DOHH2 (cell line): ENCODE data around the gene STK32B.

Experiments
- H3F3A ChIP-seq: fragments of 200-600 bp; sonication (generic), shearing (Covaris generic); 2 replicates; pipeline ENCODE4 v1.6.0; 2016; ENCODE audit warnings: antibody characterized with exemption, mild to moderate bottlenecking; ENCODE audit not compliant: control insufficient read depth, insufficient read depth
- H3K27ac ChIP-seq: fragments of 200-600 bp; sonication (generic); 2 replicates; pipeline ENCODE4 v1.5.1; 2014; ENCODE audit warnings: low read depth, mild to moderate bottlenecking, low read length, moderate library complexity
- H3K27me3 ChIP-seq: fragments of 200-600 bp; sonication (generic); 2 replicates; pipeline ENCODE4 v1.6.1; 2014; ENCODE audit warnings: mild to moderate bottlenecking, low read length, mixed read lengths; ENCODE audit not compliant: control insufficient read depth
- H3K36me3 ChIP-seq: fragments of 200-600 bp; sonication (generic); 2 replicates; pipeline ENCODE4 v1.6.1; 2014; ENCODE audit warnings: mild to moderate bottlenecking, low read length, moderate library complexity, mixed read lengths; ENCODE audit not compliant: control insufficient read depth
- H3K4me1 ChIP-seq: fragments of 200-600 bp; sonication (generic); 2 replicates; pipeline ENCODE4 v1.6.1; 2014; ENCODE audit warnings: mild to moderate bottlenecking, low read length, mixed read lengths; ENCODE audit not compliant: control insufficient read depth
- H3K4me2 ChIP-seq: fragments of 200-600 bp; sonication (generic); 2 replicates; pipeline ENCODE4 v1.6.0; 2014; ENCODE audit warnings: mild to moderate bottlenecking, low read length, moderate library complexity
- H3K4me3 ChIP-seq: fragments of 200-600 bp; sonication (generic); 2 replicates; pipeline ENCODE4 v1.5.1; 2014; ENCODE audit warnings: mild to moderate bottlenecking, low read length, mixed read lengths
- H3K79me2 ChIP-seq: fragments of 200-600 bp; sonication (generic); 2 replicates; pipeline ENCODE4 v1.6.1; 2014; ENCODE audit warnings: mild to moderate bottlenecking, low read length, mixed read lengths; ENCODE audit not compliant: control insufficient read depth
- H3K9me2 ChIP-seq: fragments of 200-600 bp; sonication (generic); replicated peaks from 2 replicates; pipeline ENCODE4 v1.6.1; 2014; ENCODE audit warnings: mild to moderate bottlenecking, low read length, mixed read lengths; ENCODE audit not compliant: control insufficient read depth
- H3K9me3 ChIP-seq: fragments of 200-600 bp; sonication (generic); 2 replicates; pipeline ENCODE4 v1.6.1; 2014; ENCODE audit warnings: antibody characterized with exemption, low read length, mixed read lengths; ENCODE audit not compliant: control insufficient read depth, insufficient read depth
- H4K20me1 ChIP-seq: fragments of 200-600 bp; sonication (generic); 2 replicates; pipeline ENCODE4 v1.6.0; 2014; ENCODE audit warnings: low read depth, mild to moderate bottlenecking, antibody characterized with exemption, low read length, moderate library complexity; ENCODE audit not compliant: control insufficient read depth, insufficient read depth
- EZH2phosphoT487 ChIP-seq: fragments of 200-600 bp; sonication (generic); IDR thresholded peaks from 2 replicates; pipeline ENCODE4 v1.6.1; 2017; ENCODE audit warnings: borderline replicate concordance, mild to moderate bottlenecking, antibody characterized with exemption, low read length, moderate library complexity, mixed read lengths
- TF ChIP-seq, protein P1 (sequence below): fragments of 200-600 bp; sonication (generic); IDR thresholded peaks from one replicate; pipeline ENCODE4 v1.5.1; 2014; ENCODE audit warnings: antibody characterized with exemption, mild to moderate bottlenecking, low read depth, low read length; ENCODE audit not compliant: poor library complexity, severe bottlenecking

STK32B gene

DNA sequence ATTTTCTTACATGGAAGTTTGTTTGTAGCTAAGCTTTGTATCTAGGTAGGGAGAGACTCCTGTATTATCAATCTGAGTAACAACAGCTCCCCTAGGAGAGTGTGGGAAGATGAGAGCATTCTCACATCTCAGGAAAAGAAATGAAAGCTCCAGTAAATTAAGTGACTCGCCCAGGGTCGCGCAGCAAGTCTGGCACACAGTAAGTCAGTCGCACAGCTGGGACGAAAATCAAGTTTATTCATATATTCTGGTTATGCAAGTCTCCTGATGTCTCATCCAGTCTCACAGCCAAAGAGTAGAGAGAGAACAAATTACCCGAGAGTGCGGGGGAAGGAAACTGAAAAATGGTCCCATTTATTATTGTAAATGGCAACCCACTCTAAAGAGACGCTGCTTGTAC lies 216.1 kb downstream of the STK32B start:
- Histone ChIP-seq H3F3A (no peaks in the 10 kb centered on the region), H3K4me2 (no peak overlapping the region), H3K4me1 (no peaks in the 10 kb centered on the region), H3K9me2 (no peaks in the 10 kb centered on the region), H3K36me3 (no peaks in the 10 kb centered on the region), H4K20me1 (no peaks in the 10 kb centered on the region), H3K79me2 (no peaks in the 10 kb centered on the region), H3K27ac (no peak overlapping the region), H3K9me3 (no peaks in the 10 kb centered on the region), H3K4me3 (no peak overlapping the region), H3K27me3 (no peaks in the 10 kb centered on the region)
- TF ChIP-seq EZH2phosphoT487 = no peak
- TF ChIP-seq, protein P1, sequence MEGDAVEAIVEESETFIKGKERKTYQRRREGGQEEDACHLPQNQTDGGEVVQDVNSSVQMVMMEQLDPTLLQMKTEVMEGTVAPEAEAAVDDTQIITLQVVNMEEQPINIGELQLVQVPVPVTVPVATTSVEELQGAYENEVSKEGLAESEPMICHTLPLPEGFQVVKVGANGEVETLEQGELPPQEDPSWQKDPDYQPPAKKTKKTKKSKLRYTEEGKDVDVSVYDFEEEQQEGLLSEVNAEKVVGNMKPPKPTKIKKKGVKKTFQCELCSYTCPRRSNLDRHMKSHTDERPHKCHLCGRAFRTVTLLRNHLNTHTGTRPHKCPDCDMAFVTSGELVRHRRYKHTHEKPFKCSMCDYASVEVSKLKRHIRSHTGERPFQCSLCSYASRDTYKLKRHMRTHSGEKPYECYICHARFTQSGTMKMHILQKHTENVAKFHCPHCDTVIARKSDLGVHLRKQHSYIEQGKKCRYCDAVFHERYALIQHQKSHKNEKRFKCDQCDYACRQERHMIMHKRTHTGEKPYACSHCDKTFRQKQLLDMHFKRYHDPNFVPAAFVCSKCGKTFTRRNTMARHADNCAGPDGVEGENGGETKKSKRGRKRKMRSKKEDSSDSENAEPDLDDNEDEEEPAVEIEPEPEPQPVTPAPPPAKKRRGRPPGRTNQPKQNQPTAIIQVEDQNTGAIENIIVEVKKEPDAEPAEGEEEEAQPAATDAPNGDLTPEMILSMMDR = no peak

DNA sequence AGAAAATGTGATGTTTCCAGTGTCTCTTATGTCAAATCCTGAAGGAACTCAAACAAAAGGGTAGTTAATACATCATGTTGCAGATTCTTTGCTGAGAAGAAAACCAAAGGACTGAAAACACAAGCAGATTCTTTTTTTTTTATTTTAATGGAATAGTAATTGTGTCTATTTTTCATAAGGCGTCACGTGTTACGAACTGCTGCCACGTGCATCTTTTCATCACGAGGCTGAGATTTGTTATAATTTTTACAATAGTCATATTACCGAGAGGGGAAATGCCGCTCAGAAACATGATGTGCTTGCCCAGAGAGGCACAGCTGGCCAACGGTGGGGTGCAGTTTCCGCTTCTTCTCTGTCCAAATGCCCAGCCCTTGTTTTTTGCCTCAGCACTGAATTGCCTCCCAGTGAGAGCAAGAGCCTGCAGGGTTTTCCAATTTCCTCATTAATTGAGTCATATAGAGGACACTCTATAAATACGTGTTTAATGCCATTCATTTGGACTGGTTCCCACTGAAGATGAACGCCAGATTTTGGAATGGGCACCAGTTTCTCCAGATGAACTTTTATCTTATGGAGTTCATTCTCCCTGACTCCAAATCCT lies 225.3 kb downstream of the STK32B start:
- no peak overlapping the region for H3K27ac ChIP-seq
- H3K79me2 ChIP-seq = no peaks in the 10 kb centered on the region
- TF ChIP-seq EZH2phosphoT487 = no peak
- TF ChIP-seq, protein P1 = no peak
- no peaks in the 10 kb centered on the region for H3K27me3 ChIP-seq
- H3K4me3 ChIP-seq = no peak overlapping the region
- no peaks in the 10 kb centered on the region for H3K9me3 ChIP-seq
- H3K36me3 ChIP-seq = no peaks in the 10 kb centered on the region
- H4K20me1 ChIP-seq = no peaks in the 10 kb centered on the region
- no peaks in the 10 kb centered on the region for H3K4me1 ChIP-seq
- no peaks in the 10 kb centered on the region for H3K9me2 ChIP-seq
- no peaks in the 10 kb centered on the region for H3F3A ChIP-seq
- no peak overlapping the region for H3K4me2 ChIP-seq

DNA sequence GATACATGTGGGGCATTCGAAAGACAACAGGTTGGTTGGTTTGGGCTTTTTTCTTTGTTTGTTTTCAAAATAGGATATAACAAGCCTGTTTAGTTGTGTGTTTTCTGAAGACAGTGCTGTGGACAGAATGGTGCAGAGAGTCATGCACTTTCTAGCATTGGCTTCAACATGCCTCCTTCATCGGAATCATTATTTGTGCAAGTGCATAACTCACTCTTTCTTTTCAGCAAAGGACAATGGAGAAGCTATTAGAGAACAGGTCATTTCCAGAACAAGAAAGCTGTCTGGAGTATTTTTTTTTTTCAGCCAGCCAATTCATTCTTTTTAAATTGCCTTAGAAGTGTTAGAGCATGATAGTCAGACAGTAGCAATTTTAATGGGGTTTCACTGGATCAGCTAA lies 225.8 kb downstream of the STK32B start:
- TF ChIP-seq, protein P1 = no peak
- no peak for TF ChIP-seq EZH2phosphoT487
- Histone ChIP-seq H3K27me3 (no peaks in the 10 kb centered on the region), H4K20me1 (no peaks in the 10 kb centered on the region)

More for the DNA sequence above, 225.8 kb downstream of the STK32B start:
- H3K9me2 ChIP-seq = no peaks in the 10 kb centered on the region
- no peaks in the 10 kb centered on the region for H3K36me3 ChIP-seq
- H3F3A ChIP-seq = no peaks in the 10 kb centered on the region
- no peak overlapping the region for H3K27ac ChIP-seq
- H3K79me2 ChIP-seq = no peaks in the 10 kb centered on the region
- H3K4me2 ChIP-seq = no peak overlapping the region
- H3K9me3 ChIP-seq = no peaks in the 10 kb centered on the region
- no peak overlapping the region for H3K4me3 ChIP-seq
- H3K4me1 ChIP-seq = no peaks in the 10 kb centered on the region
